NCI-H1417 treated with DMSO at 0.1 percent for 48 hours (cell line): ENCODE measurements around the gene RYR3.

Experiments used
- DNase-seq: peaks from one replicate; lab custom pipeline; 2025; lab: John Stamatoyannopoulos, UW

RYR3 gene

DNA sequence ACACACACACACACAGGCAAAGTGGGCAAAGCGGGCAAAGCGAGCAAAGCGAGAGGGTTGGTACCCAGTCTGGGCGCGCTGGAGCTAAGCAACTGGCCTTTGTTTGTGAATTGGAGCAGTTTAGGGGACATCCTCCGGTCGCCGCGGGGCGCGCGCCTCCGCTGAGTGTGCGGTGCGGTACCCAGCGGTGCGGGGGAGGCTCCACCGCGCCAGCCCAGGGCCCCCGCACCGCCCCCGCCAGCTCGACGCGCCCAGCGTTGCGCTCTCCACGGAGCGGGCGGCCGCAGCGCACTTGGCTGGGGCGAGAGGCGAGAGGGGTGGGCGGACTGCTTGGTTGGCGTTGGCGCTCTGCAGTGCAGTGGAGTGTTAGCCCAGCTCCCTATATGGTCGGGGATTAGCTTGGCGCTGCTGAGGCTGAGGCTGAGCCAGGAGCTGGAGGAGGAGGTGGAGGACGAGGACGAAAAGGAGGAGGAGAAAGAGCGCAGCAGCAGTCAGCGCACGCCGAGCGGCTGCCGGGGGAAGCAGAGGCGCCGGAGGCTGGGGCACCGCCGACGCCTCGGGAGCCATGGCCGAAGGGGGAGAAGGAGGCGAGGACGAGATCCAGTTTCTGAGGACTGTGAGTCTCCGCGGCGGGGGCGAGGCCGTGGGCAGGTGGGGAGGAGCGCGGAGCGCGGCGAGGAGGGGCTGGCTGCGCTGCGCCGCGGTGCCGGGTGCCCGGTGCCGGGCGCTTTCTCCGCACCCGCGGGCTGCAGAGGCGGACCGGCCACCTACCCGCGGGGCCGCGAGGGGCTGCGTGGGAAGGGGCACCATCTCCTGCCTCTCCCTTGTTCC, at the start of gene RYR3:
Gene RYR3 (plus strand): TSS at position 487 of the 831 bp plus-strand sequence. CDS start 79 bp downstream, at position 566.
- peak; percentile 41 for DNase-seq

DNA sequence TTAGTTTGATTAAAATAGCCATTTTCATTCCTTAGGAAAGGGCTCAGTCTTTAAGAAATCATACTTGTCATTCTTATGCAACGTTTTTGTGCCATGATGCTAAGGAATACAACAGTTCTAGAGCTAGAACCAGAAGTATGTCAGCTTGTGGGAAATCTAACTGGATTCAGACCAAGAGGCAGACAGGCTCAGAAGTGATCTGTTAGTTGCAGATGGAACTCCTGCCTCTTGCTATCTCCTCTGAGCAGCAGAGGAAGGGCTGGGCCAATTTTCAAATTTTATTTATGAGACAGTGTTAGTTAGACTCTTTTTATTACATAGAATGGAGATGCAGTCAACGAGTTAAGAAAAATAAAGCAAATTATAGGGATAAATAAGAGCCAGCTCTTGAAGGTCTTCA, 48.5 kb upstream of the RYR3 start:
- DNase-seq = no peak

DNA sequence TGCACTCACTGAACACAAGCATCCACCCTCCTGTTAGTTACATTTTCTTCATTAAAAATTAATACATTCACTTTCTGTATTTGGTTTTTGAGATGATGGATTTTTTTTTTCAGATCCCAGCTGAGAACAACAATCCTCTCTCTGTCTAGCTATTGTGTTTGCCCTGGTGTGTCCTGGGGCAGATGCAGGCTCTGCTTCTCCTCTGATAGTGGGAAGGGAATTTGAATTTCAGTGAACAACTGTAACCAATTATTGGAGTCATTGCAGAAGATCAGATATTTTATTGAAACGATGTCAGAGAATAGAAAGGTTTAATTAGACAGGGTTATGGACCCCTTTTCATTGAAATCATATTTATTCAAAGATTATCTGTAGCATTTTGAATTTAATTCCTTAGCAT, 33.1 kb upstream of the RYR3 start:
- no peak for DNase-seq

DNA sequence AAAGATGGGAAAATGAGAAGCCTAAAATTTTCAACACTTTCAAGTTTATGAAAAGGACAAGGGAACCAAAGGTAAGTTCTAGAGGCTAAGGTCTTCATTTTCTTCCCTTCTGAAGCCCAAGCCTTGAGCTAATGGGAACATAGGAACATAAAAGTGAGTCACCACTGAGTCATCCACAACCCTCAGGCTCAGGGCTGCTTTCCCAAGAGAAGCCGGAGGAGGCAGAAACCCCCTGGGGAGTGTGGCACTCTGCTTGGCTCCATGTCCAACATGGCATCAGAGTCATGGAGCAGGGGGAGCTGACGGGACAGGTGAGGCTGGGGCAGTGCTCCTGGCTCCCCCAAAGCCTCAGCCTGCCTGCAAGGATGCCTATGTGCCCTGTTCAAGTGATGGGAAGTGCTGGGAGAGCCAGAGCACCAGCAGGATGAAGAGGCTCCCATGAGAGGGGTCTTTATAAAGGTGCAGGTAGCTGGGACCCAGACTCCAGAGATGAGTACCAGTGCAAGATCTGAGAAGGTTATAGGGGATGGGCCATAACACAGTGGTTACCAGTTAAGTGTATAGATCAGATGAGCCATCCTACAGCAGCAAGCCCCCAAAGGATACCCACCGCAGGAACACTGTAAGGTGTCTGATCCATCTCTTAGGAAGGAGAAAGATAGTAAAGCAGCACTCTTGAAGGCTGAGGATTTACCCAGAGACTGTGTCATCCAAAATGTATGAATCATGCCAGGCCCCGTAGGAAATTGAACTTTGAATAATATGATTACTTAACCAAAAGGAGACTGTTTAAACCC, 31.8 kb upstream of the RYR3 start:
- DNase-seq = no peak

DNA sequence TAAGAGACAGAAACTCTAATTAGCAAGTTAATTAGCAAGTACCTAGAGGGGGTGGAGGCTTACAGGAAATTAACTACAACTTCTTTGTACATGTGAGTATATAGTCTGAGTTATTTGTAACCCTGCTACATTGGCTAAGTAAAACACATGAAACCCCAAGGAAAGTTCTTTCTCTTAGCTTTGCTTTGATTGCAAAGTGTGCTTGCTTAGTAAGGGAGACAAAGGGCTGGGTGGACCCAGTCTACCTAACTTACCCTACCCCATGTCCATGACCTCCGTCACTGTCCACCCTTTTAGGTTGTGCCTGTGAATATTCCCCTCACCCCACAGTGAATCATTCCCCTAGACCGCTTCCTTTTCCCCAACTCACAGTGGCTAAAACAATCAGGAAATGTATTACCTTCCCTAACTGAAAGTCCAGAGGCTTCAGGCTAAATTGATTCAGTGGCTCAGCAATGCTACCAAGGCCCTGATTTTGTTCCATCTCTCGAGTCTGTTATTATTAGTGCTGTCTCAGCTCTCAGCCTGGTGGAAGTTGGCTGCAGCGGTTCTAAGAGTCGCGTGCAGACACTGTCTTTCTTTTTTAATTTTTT, 31.1 kb upstream of the RYR3 start:
- DNase-seq = no peak

DNA sequence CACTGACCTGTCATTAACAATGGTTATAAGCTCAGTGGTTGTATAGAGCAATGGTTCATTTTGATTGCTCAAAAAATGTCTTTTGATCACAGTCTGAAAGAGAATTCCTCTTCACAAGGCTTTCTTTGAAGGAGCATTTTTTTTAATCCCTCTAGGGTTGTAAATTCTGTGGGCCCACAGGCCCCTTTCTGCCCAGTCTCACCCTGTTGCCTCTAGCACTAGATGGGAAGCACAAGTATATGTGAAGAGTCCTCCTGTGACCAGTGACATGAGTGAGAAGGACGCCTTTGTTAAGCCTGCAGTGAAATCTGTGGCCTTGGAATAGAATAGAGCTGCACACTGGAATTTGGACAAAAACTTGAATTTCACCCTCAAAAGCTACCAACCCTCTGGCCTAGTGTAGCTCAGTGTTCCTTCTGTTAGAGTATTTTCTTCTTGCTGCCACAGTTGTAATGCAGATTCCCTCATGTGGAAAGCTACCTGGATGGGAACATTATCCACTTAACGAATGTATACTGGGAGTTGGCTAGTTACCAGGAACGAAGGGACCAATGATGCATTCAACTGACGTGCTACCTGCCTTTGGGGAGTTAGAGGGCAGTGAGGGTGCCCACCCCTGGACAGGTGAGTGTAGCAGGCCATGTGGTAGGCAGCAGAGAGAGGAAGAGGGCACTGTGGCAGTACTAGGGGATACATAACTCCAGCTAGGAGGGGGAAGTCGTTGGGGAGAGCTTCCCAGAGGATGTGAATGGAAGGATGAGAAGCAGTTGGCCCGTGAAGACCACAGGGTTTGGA, 28.3 kb upstream of the RYR3 start:
- no peak for DNase-seq

DNA sequence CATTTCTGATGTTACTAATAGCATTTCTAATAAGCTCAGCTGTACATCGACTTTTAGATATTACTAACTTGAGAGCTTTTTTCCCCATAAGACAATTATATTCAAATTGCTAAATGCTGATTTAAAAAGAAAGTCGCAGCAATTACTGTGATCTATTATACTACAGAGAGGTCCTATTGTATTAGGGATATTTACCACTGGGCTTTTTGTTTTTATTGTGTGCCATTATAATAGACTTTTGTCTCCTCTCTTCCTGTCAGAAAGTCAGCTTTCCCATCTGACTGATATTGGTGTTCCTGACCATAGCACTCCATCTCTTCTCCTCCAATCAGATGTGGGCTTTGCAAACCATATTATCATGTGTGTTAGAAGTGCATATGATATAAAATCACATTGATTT, 27.2 kb upstream of the RYR3 start:
- no peak for DNase-seq

DNA sequence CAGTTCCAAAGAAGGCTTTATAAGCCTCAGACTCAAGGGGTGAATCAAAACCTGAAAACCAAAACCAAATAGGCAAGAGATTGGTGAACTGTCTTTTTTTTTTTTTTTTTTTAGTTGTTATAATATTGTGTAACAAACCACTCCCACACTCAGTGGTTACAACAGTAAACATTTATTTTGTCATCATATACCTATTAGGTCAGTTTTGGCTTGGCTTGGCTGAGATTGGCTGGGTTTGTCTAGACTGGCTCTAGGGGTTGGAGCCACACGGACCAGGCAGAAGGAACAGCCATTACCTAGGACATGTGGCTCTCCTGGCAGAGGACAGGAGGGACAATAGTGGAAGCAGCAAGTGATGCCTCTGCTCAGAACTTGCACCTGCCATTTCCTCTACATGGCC, 26.4 kb upstream of the RYR3 start:
- DNase-seq = no peak

DNA sequence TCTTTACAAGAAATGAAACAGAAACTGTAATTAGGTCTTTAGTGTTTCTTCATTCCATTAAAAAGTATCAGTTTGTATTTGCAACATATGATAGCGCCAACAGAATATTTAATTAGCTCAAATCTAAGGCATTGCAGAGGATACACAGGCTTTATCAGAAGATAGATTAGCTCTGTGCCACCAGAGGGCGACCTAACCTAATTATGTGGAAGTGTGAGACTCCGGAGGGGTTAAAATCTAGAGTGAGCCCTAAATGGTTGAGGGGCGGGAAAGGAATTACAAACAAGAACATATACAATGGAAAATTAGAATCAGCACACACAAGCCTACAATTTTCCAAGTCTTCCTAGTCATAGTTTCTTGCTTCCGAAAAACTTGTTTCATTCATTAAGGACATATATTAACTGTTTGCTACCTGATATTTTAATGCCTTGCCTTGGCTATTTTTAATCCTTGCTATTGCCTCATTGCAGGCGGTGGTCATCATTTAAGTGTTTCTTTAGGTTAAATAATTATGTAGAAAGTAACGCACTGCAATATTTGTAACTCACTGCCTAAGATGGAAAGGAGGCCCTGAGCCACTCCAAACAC, 18.0 kb upstream of the RYR3 start:
- peak; percentile 55 for DNase-seq

DNA sequence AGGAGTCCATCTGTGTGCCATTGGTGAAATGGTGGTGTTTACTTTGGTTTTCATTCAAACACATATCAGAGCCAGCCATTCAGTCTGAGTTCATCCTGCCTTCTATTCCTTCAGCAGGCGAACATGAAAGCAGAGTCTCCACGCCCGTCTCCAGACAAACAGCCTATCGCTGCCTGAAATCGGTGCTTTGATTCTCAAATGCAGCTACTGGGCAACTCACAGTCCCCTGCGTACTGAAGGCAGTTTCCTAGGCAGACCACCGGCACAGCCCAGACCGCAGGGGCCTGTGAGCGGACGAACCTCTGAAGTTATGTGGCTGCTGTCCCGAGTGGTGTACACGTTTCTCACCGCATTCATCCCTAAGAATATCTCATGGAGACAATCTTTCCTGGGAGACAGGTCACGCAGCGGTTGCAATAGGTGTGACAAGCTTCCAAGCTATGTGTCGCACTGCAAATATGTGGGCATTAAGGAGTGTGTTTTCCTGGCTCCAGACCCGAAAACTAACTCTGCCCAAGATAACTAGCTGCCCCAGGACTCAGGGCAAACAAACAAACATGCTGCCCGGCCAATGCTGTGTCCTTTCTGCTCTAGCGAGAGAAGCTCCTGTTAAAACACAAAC, 16.9 kb upstream of the RYR3 start:
- no peak for DNase-seq

DNA sequence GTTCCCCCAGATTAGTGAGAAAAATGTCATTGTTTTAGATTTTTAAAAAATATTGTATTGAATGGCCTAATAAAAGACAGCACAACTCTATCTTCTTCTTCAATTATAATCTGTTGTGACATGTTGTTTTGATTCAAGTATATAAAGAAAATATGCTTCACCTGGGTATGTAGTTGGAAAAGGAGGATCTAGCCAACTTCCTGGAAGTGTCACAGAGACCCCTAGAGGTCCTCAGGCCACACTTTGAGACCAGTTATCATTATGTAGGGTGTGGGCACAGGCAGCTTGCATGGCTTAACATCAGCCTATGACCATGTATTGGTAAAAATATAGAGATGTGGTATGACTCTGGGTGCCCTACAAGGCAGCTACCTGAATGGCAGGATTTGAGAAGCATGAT, 14.7 kb upstream of the RYR3 start:
- DNase-seq = no peak

DNA sequence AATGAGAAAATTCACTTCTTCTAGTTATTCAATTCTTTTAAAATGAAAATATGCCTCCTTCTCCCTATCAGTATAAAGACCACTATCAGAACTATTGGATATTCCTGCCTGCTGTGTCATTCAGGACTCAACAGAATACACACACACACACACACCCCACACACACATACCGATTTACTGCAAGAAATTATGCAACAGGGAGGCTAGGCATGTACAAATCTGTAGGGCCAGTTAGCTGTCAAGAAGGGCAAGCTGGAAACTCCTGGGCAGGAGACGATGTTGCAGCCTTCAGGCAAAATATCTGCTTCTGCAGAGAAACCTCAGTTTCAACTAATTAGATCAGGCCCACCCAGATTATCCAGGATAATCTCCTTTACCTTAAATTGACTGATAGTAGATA, 13.9 kb upstream of the RYR3 start:
- DNase-seq = no peak

DNA sequence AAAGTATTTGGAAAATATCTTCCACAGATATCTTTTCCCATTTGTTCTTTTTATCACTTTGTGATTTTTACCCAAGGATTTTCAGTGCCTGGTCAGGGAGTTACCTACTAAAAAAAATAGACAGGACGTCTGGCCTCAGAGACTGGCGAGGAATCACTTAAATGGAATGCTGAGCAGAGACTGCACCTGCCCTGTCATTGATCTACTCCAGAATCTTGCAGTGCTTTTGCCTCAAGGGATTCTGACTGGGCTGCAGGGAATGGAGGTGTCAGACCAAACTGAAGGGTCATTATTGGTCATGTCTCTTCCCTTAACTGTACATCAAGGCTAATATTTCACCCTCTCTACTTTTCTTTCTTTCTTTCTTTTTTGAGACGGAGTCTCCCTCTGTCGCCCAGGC, 12.1 kb upstream of the RYR3 start:
- DNase-seq = no peak

DNA sequence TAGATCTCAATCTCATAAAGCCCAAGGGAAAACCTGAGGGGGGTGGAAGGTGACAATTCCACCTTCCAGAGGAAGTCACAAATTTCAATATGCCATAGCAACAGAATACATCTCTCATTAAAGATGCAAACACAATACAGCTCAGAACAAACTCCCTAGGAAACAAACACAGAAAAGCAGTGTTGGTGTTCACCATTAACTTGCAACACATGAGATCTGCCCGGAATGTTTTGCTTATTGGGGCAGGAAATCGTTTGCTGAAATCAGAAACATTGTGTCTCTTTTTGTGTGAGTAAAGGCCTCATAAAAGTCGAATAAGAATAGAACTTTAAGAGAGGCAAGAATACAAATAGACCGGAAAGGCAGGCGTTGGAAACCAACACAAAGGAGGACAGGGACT, 5.8 kb upstream of the RYR3 start:
- no peak for DNase-seq

DNA sequence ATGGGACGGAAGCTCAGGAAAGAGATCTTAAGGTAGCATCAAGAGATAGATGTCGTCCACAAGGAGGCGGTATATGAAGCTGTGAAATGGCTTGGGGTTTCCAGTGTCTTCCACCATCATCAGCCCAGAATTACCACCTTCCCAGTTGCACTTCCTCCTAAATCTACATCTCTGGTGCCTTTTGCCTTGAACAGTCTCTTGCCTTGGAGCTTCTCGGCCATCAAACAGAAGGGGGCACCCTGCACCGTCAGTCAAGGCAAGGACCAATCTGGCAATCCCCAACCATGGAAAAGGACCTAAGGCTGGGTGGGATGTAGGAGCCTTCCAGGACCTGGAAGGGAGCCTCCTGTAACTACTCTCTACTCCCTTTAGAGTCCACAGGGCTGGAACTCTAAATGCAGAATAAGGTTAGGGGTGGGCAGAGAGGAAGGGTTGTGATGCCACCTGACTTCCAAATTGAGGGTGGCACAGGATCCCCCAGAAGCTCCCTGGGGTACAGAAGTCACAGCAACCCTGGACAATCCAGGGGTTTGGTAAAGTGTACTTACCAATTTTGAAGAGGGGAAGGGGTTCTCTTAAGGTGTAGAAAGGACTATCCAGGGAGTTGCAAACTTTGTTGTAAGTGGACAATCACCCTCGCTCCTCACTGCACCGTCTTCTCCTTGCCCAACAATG, 1.0 kb upstream of the RYR3 start:
- no peak for DNase-seq

DNA sequence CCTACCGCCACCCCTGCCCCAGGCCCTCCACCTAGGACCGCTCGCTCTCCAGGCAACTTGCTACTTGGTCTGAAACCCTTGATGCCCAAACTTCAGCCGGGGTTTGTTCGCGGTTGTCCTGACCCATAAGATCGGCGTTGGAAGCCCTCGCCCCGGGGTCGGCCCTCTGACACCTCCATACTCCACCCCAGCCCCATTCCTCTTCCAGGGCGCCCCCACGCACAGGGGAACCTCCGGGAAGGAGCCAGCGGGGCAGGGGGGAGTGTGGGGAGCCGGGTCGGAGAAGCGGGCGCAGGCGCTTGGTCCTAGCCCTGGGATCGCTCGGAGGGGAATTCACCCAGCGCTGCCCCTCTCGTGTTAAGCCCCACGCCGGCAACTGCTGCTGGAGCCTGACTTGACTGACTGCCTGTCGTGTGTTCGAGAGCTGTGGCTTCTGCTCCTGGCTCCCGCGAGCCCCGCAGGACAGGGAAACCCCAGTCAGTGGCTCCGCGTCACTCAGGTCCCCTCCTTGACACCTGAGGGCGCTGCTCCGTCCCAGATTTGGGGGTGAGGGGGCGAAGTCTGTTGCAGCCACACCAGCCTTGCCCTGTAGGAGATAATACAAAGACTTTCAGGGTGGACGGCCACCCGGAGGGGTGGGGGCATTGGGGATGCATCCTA, 675 bp downstream of the RYR3 start:
- DNase-seq = no peak

DNA sequence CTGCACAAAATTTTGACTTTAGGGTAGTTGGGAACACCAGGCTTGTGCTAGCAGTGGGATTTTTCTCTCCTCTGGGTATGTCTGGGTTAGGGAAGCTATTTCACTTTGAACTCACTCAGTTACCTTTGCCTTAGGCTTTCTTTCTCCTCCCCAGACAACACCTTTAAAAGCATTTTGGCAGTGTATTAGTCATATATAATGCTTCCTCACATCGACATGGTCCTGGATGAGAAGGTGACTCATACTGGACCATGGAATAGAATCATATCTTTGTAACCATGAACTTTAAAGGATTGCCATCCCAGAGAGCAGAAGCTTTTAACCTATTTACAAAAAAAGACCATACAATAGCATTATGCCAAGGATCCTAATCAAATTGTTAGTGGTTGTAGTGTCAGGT, 2.7 kb downstream of the RYR3 start:
- DNase-seq = no peak

DNA sequence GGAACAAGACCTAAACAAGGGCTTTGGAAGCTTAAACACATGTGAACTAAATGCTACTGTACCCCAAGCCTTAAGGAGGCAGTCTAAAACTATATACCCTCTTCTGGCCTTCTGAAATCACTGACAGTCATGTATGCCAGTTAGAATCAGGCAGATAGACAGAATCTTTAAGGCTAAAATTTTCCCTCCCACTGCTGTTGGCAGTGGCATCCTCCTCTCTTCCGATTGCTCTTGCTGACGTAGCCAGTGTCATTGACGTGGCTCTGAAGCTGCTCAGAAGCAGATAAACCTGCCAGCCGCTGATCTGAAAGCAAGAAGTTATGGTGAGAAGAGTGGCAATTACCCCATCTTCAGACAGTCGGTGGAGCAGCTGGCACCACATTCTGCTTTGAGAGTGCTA, 3.3 kb downstream of the RYR3 start:
- DNase-seq = no peak

DNA sequence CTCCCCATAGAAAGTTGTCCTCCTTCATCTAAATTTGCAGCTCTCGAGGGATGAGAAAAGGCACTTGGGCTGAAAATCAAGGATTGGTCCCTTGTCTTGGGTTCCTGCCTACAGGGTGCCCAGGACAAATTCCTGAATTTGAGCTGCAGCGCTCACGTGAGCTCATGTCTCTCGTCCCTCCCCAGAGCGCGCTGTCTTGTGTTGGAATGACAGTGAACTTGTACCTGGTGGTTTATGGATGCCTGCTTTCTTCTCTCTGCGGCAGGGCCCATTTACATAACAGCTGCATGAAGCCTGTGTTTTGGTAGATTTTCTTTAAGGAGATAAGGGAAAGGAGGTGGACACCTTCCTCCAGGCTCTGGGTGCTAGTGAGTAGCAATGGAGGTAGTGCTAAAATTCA, 4.3 kb downstream of the RYR3 start:
- DNase-seq = no peak

DNA sequence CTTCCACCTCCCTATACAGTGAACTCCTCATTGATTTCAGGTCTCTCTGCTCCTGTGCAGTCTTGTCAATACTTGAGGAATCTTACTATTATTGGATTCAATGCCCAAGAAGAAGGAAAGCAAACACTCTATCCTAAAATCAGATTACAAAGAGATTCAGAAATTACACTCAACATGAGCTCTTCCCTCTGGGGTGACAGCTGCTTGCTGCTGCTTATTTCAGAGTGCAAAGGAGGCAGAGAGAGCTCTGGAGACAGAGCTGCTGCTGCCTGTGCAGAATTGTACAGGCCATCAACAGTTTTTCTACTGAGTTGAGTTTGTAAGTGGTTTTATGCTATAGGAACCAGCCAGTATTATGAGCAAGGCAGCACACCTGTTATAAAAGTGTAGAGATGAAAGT, 7.1 kb downstream of the RYR3 start:
- DNase-seq = no peak
